ENCODE data around the gene CIRBP.

CIRBP gene

GRCh38 chr19:1274852-1275259, 5.7 kb downstream of the CIRBP start:
- Mint-ChIP-seq H3K27ac (peak overlapping the region in 1 of 2 donors; percentile 54), H3K4me1 (peaks cover 89% of the 10 kb centered on the region)

DNA sequence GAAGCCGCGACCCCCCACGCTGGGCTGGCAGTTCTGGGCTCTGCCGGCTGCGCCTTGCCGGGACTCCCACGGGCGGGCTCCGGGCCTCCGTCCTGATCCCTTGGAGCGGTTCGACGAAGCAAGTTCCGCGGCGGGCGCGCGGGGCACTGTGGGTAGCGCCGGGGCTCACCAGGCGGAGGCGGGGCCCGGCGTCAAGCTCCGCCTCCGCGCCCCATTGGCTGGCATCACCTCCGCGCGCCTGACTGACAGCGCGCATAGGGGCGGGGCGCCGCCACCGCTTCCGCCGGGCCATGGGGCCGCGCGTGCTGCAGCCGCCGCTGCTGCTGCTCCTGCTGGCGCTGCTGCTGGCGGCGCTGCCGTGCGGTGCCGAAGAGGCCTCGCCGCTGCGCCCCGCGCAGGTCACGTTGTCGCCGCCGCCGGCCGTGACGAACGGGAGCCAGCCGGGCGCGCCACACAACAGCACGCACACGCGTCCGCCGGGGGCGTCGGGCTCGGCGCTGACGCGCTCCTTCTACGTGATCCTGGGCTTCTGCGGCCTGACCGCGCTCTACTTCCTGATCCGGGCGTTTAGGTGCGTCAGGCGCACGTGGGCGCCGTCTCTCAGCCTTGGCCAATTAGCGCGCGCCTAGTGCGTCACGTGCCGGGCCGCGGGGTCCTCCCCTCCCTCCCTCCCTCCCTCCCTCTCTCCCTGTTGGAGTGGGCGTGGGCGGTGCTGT, 6.3 kb downstream of the CIRBP start, which contains the start of gene FAM174C:
TSS of gene FAM174C (plus strand) at position 271 of the 716 bp plus-strand sequence. CDS start at position 291, 20 bp downstream.
- H3K4me1 Mint-ChIP-seq, result peaks cover 89% of the 10 kb centered on the region
- no peaks in the 10 kb centered on the region for H3K27me3 Mint-ChIP-seq
- H3K4me3 Mint-ChIP-seq, result peak within 1 kb of the TSS; percentile 82 to 83
- peak within 1 kb of the TSS; percentile 93 to 95 for H3K27ac Mint-ChIP-seq
- DNase-seq, result peak; percentile 94 to 97
- ATAC-seq, result peak; percentile 91
- H3K9me3 Mint-ChIP-seq, result no peaks in the 10 kb centered on the region

More at GRCh38 chr19:1274852-1275259, 5.7 kb downstream of the CIRBP start:
- DNase-seq (no peak), ATAC-seq (peak; percentile 1)
- no peaks in the 10 kb centered on the region for H3K9me3 Mint-ChIP-seq
- peak overlapping the region; percentile 82 to 83 for H3K4me3 Mint-ChIP-seq
- H3K27me3 Mint-ChIP-seq, result no peaks in the 10 kb centered on the region

- Mint-ChIP-seq H3K4me3 (peak overlapping the region; percentile 78 to 81), H3K27me3 (no peaks in the 10 kb centered on the region), H3K4me1 (peaks cover 84% of the 10 kb centered on the region), H3K27ac (peak overlapping the region; percentile 93 to 95), H3K9me3 (no peaks in the 10 kb centered on the region)
- ATAC-seq (no peak), DNase-seq (no peak)
Measured at GRCh38 chr19:1275976-1276627, 7.0 kb downstream of the CIRBP start.

GRCh38 chr19:1276628-1277022, 7.5 kb downstream of the CIRBP start:
- H3K9me3 Mint-ChIP-seq, result no peaks in the 10 kb centered on the region
- H3K4me1 Mint-ChIP-seq, result peaks cover 79% of the 10 kb centered on the region
- peak overlapping the region; percentile 78 to 81 for H3K4me3 Mint-ChIP-seq
- peaks cover 3% of the 10 kb centered on the region for H3K27me3 Mint-ChIP-seq
- H3K27ac Mint-ChIP-seq, result peak overlapping the region; percentile 79 to 93
- ATAC-seq, result no peak
- no peak for DNase-seq

GRCh38 chr19:1277061-1277460, 7.9 kb downstream of the CIRBP start:
- DNase-seq, result no peak
- H3K27ac Mint-ChIP-seq, result peak overlapping the region; percentile 79 to 93
- ATAC-seq, result no peak
- H3K4me1 Mint-ChIP-seq, result peaks cover 74% of the 10 kb centered on the region
- H3K9me3 Mint-ChIP-seq, result no peaks in the 10 kb centered on the region
- H3K4me3 Mint-ChIP-seq, result peak overlapping the region; percentile 78 to 81
- H3K27me3 Mint-ChIP-seq, result peaks cover 7% of the 10 kb centered on the region

GRCh38 chr19:1278074-1278473, 8.9 kb downstream of the CIRBP start:
- H3K27ac Mint-ChIP-seq, result no peak overlapping the region
- peaks cover 64% of the 10 kb centered on the region for H3K4me1 Mint-ChIP-seq
- H3K4me3 Mint-ChIP-seq, result peak overlapping the region; percentile 3 to 39
- no peak for ATAC-seq
- DNase-seq, result no peak
- H3K9me3 Mint-ChIP-seq, result no peaks in the 10 kb centered on the region
- H3K27me3 Mint-ChIP-seq, result peaks cover 7% of the 10 kb centered on the region

DNA sequence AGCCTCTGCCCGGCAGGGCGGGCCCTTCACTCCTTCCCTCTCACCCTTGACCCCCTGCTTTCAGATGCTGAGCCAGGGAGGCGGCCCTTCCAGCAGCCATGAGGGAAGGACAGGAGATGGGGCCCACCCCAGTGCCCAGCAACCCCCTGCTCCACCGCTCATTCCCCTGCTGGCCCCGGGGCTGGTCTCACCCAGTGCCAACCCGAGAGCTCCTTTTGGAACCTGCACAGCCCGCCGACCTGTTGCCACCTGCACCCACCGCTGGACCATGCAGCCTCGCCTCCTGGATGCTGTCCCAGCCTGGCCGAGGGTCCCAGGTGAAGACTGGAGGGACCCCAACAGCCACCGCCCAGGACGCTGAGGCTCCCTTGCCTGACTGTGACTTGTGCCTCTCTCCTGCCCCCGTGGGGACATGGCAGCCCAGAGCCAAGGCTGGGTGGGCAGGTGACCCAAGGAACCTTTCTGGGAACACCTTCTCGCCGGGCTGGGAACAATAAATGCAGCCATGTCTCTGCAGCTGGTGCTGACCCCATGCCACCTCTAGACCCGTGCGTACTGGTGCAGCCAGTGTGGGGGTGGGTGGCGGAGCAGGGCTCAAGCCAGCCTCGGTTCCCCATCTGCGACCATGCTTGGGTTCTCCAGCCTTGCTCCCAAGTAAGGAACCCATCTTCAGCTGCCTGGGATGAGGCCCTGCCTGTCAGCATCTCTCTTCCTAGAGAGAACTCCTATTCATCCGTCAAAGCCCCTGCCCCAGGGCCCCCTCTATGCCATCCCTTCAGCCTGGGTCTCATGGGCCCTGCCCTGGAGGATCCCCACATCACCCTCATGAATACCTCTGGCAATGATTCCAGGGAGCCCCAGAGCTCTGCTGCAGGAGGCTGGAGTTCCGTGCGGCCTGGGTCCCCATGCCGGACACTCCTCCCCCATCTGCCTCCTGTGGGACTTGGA, 9.9 kb downstream of the CIRBP start:
- H3K4me3 Mint-ChIP-seq, result peak overlapping the region in 1 of 2 donors; percentile 33
- H3K27me3 Mint-ChIP-seq, result peaks cover 12% of the 10 kb centered on the region
- H3K9me3 Mint-ChIP-seq, result no peaks in the 10 kb centered on the region
- no peak for DNase-seq
- peak overlapping the region in 1 of 2 donors; percentile 74 for H3K27ac Mint-ChIP-seq
- ATAC-seq, result no peak
- H3K4me1 Mint-ChIP-seq, result peaks cover 55% of the 10 kb centered on the region

DNA sequence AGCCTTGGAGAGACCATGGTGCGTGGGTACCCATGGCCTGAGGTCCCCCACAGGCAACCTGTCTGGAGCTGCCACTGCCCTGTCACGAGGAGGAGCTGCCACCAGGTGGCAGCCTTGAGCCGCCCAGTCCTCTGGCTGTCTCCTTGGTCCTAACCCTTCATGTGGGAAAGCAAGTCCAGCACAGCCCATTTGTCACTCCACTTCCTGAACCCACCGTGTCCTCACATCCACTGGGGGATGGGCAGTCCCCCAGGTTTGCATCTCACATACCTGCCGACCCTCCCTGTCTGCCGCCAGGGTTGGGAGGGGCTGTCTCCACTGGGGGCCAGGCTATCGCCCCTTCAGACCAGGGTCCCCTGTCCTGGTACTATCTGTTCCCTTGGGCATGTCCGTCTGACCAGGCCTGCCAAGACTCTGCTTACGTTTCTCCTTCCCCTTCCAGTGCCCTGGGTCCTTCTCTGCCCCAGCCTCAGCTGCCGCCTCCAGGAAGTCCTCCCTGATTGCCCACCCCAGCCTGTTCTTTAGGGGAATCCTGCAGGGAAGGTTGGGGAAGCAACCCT, 10.7 kb downstream of the CIRBP start:
- Mint-ChIP-seq H3K4me3 (peak overlapping the region in 1 of 2 donors; percentile 17), H3K27me3 (peaks cover 21% of the 10 kb centered on the region), H3K9me3 (no peaks in the 10 kb centered on the region), H3K4me1 (peaks cover 48% of the 10 kb centered on the region), H3K27ac (no peak overlapping the region)
- DNase-seq, result peak; percentile 82 to 83
- peak; percentile 6 for ATAC-seq

- peaks cover 48% of the 10 kb centered on the region for H3K4me1 Mint-ChIP-seq
- H3K27ac Mint-ChIP-seq, result no peak overlapping the region
- peaks cover 27% of the 10 kb centered on the region for H3K27me3 Mint-ChIP-seq
- H3K9me3 Mint-ChIP-seq, result no peaks in the 10 kb centered on the region
- H3K4me3 Mint-ChIP-seq, result no peak overlapping the region
- no peak for ATAC-seq
- DNase-seq, result no peak
Measured at GRCh38 chr19:1280636-1281568, 11.8 kb downstream of the CIRBP start.

- DNase-seq, result no peak
- H3K9me3 Mint-ChIP-seq, result no peaks in the 10 kb centered on the region
- H3K4me1 Mint-ChIP-seq, result peaks cover 48% of the 10 kb centered on the region
- H3K27me3 Mint-ChIP-seq, result peaks cover 33% of the 10 kb centered on the region
- no peak overlapping the region for H3K4me3 Mint-ChIP-seq
- no peak for ATAC-seq
- peak overlapping the region in 1 of 2 donors; percentile 91 for H3K27ac Mint-ChIP-seq
Measured at GRCh38 chr19:1281569-1282287, 12.6 kb downstream of the CIRBP start.

GRCh38 chr19:1282588-1283206, 13.6 kb downstream of the CIRBP start:
- ATAC-seq (no peak), DNase-seq (no peak)
- H3K9me3 Mint-ChIP-seq, result no peaks in the 10 kb centered on the region
- H3K27ac Mint-ChIP-seq, result no peak overlapping the region
- peaks cover 43% of the 10 kb centered on the region for H3K27me3 Mint-ChIP-seq
- peaks cover 40% of the 10 kb centered on the region for H3K4me1 Mint-ChIP-seq
- H3K4me3 Mint-ChIP-seq, result no peak overlapping the region

DNA sequence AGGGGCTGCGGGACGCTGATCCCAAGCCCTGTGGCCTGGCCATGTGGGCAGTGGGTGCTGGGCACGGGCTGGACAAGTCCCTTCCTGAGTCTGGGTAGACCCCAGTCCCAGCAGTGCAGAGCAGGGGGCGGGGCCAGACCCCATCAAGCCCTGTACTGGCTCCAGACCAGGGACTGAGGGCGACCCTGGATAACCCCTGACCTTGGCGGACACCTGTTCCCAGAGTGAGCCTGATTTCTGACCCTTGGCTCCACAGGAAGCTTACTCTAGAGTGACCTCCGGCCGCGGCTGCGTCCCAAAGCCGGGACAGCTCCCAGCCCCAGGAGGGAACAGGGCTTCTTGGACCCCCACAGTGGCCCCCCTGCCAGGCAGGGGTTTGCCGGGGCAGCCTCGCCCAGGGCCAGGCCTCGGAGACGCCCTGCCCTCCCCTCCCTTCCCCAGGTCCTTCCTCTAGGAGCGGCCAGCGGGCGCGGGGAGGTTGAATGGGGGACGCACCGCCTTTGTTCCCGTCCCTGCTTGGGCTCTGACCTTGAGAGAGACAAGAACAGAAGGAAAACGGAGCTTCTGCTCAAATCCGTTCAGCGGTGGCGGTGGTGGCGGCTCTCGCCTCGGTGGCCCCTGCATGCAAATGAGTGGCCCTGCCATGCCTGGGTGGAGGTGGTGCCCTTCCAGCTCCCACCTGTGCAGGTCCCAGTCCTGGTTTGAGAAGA, 14.2 kb downstream of the CIRBP start:
- no peaks in the 10 kb centered on the region for H3K9me3 Mint-ChIP-seq
- DNase-seq, result no peak
- peaks cover 50% of the 10 kb centered on the region for H3K27me3 Mint-ChIP-seq
- H3K4me1 Mint-ChIP-seq, result peaks cover 33% of the 10 kb centered on the region
- ATAC-seq, result no peak
- H3K27ac Mint-ChIP-seq, result no peak overlapping the region
- no peak overlapping the region for H3K4me3 Mint-ChIP-seq

DNA sequence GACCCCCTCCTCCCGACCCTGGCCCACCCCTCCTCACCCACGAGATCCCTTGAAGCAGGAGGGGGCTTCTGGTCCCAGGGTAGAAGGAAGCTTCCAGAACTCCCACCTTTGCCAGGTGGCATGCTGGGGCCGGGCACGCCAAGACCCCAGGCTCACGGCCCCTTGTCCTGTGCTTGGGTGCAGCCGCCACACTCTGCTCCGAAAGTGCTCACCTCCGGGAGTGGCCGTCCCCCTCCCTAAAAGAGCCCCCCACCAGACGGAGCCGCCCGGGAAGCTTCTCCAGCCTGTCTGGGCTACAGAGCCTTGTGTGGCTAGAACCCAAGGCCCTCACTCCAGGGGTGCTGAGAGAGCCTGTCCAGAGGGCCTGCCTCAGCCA, 14.8 kb downstream of the CIRBP start:
- ATAC-seq (no peak), DNase-seq (peak in 1 of 2 donors; percentile 12)
- H3K4me1 Mint-ChIP-seq, result peaks cover 28% of the 10 kb centered on the region
- H3K4me3 Mint-ChIP-seq, result no peak overlapping the region
- H3K9me3 Mint-ChIP-seq, result no peaks in the 10 kb centered on the region
- H3K27me3 Mint-ChIP-seq, result peaks cover 55% of the 10 kb centered on the region
- no peak overlapping the region for H3K27ac Mint-ChIP-seq
